ENCODE data around the gene ADCY9.

GRCh38 chr16:3949287-3949686, 167.0 kb downstream of the ADCY9 start:
- TF ChIP-seq, protein P1, sequence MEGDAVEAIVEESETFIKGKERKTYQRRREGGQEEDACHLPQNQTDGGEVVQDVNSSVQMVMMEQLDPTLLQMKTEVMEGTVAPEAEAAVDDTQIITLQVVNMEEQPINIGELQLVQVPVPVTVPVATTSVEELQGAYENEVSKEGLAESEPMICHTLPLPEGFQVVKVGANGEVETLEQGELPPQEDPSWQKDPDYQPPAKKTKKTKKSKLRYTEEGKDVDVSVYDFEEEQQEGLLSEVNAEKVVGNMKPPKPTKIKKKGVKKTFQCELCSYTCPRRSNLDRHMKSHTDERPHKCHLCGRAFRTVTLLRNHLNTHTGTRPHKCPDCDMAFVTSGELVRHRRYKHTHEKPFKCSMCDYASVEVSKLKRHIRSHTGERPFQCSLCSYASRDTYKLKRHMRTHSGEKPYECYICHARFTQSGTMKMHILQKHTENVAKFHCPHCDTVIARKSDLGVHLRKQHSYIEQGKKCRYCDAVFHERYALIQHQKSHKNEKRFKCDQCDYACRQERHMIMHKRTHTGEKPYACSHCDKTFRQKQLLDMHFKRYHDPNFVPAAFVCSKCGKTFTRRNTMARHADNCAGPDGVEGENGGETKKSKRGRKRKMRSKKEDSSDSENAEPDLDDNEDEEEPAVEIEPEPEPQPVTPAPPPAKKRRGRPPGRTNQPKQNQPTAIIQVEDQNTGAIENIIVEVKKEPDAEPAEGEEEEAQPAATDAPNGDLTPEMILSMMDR (tag by site-specific recombination; IDR thresholded peaks at IDR 0.05): no peak
- TF ChIP-seq, protein P2, sequence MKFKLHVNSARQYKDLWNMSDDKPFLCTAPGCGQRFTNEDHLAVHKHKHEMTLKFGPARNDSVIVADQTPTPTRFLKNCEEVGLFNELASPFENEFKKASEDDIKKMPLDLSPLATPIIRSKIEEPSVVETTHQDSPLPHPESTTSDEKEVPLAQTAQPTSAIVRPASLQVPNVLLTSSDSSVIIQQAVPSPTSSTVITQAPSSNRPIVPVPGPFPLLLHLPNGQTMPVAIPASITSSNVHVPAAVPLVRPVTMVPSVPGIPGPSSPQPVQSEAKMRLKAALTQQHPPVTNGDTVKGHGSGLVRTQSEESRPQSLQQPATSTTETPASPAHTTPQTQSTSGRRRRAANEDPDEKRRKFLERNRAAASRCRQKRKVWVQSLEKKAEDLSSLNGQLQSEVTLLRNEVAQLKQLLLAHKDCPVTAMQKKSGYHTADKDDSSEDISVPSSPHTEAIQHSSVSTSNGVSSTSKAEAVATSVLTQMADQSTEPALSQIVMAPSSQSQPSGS (tag by site-specific recombination; IDR thresholded peaks at IDR 0.05; ENCODE audit: low read depth): no peak
- TF ChIP-seq, protein P3, sequence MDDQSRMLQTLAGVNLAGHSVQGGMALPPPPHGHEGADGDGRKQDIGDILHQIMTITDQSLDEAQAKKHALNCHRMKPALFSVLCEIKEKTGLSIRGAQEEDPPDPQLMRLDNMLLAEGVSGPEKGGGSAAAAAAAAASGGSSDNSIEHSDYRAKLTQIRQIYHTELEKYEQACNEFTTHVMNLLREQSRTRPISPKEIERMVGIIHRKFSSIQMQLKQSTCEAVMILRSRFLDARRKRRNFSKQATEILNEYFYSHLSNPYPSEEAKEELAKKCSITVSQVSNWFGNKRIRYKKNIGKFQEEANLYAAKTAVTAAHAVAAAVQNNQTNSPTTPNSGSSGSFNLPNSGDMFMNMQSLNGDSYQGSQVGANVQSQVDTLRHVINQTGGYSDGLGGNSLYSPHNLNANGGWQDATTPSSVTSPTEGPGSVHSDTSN (CRISPR knock-in tag; IDR thresholded peaks at IDR 0.05): no peak
- no peak for TF ChIP-seq SP2 (tag by site-specific recombination; IDR thresholded peaks at IDR 0.05)
- TF ChIP-seq MZF1 (tag by site-specific recombination; IDR thresholded peaks at IDR 0.05; ENCODE audit: borderline replicate concordance): no peak
- TF ChIP-seq, protein P4, sequence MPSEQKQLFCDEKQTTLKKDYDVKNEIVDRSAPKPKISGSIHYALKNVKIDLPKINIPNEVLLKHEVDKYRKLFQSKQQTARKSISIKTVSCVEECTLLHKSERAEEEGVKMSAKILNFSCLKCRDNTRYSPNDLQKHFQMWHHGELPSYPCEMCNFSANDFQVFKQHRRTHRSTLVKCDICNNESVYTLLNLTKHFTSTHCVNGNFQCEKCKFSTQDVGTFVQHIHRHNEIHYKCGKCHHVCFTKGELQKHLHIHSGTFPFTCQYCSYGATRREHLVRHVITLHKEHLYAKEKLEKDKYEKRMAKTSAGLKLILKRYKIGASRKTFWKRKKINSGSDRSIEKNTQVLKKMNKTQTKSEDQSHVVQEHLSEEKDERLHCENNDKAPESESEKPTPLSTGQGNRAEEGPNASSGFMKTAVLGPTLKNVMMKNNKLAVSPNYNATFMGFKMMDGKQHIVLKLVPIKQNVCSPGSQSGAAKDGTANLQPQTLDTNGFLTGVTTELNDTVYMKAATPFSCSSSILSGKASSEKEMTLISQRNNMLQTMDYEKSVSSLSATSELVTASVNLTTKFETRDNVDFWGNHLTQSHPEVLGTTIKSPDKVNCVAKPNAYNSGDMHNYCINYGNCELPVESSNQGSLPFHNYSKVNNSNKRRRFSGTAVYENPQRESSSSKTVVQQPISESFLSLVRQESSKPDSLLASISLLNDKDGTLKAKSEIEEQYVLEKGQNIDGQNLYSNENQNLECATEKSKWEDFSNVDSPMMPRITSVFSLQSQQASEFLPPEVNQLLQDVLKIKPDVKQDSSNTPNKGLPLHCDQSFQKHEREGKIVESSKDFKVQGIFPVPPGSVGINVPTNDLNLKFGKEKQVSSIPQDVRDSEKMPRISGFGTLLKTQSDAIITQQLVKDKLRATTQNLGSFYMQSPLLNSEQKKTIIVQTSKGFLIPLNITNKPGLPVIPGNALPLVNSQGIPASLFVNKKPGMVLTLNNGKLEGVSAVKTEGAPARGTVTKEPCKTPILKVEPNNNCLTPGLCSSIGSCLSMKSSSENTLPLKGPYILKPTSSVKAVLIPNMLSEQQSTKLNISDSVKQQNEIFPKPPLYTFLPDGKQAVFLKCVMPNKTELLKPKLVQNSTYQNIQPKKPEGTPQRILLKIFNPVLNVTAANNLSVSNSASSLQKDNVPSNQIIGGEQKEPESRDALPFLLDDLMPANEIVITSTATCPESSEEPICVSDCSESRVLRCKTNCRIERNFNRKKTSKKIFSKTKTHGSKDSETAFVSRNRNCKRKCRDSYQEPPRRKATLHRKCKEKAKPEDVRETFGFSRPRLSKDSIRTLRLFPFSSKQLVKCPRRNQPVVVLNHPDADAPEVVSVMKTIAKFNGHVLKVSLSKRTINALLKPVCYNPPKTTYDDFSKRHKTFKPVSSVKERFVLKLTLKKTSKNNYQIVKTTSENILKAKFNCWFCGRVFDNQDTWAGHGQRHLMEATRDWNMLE (tag by site-specific recombination; conservative IDR thresholded peaks at IDR 0.05; ENCODE audit: low read depth): no peak
- TF ChIP-seq ZBTB21 (tag by site-specific recombination; IDR thresholded peaks at IDR 0.05): no peak
- no peak for TF ChIP-seq GFI1B (tag by site-specific recombination; IDR thresholded peaks at IDR 0.05)
- TF ChIP-seq ZNF501 (tag by site-specific recombination; IDR thresholded peaks at IDR 0.05): no peak
